ENCODE data around the gene SHFL. TPM values are rescaled to one million over a fixed set of nuclear protein-coding genes. Genes with fewer than 3 reads are reported as not detected.
A peak's percentile ranks its signal among the peaks of the same experiment; 100 is the strongest.

The SHFL gene
- total RNA-seq (22.8 TPM), polyA plus RNA-seq (55.6 TPM)
- long read RNA-seq, donor 1, partial matches to known transcripts = 0 of 3 reads
- long read RNA-seq, donor 1, other reads (novel, unspliced or antisense) = 0 of 3 reads
- long read RNA-seq, donor 2, transcript C19orf66-203 (7 exons, 2,079 nt) = minor isoform, 7 of 71 reads
- long read RNA-seq, donor 2, transcript C19orf66-204 (1 exons, 1,655 nt) = major isoform, 50 of 71 reads
- long read RNA-seq, donor 2, transcript C19orf66-201 (8 exons, 2,117 nt) = minor isoform, 7 of 71 reads
- long read RNA-seq, donor 2, partial matches to known transcripts = 6 of 71 reads
- long read RNA-seq, donor 2, other reads (novel, unspliced or antisense) = 0 of 71 reads
- long read RNA-seq, donor 3, transcript C19orf66-201 (8 exons, 2,117 nt) = major isoform, 17 of 38 reads
- long read RNA-seq, donor 3, transcript C19orf66-203 (7 exons, 2,079 nt) = minor isoform, 10 of 38 reads
- long read RNA-seq, donor 3, transcript C19orf66-204 (1 exons, 1,655 nt) = minor isoform, 11 of 38 reads
- long read RNA-seq, donor 3, partial matches to known transcripts = 0 of 38 reads
- long read RNA-seq, donor 3, other reads (novel, unspliced or antisense) = 0 of 38 reads
- long read RNA-seq, donor 4, transcript C19orf66-201 (8 exons, 2,117 nt) = minor isoform, 6 of 21 reads
- long read RNA-seq, donor 4, transcript C19orf66-204 (1 exons, 1,655 nt) = major isoform, 11 of 21 reads
- long read RNA-seq, donor 4, partial matches to known transcripts = 0 of 21 reads
- long read RNA-seq, donor 4, other reads (novel, unspliced or antisense) = 0 of 21 reads
- long read RNA-seq, donor 5, transcript C19orf66-203 (7 exons, 2,079 nt) = minor isoform, 10 of 44 reads
- long read RNA-seq, donor 5, transcript C19orf66-201 (8 exons, 2,117 nt) = major isoform, 18 of 44 reads
- long read RNA-seq, donor 5, transcript C19orf66-204 (1 exons, 1,655 nt) = minor isoform, 13 of 44 reads
- long read RNA-seq, donor 5, partial matches to known transcripts = 0 of 44 reads
- long read RNA-seq, donor 5, other reads (novel, unspliced or antisense) = 0 of 44 reads
- long read RNA-seq, donor 6, transcript C19orf66-204 (1 exons, 1,655 nt) = major isoform, 13 of 27 reads
- long read RNA-seq, donor 6, transcript C19orf66-201 (8 exons, 2,117 nt) = minor isoform, 11 of 27 reads
- long read RNA-seq, donor 6, partial matches to known transcripts = 0 of 27 reads
- long read RNA-seq, donor 6, other reads (novel, unspliced or antisense) = 0 of 27 reads
- long read RNA-seq, donor 7, transcript C19orf66-203 (7 exons, 2,079 nt) = minor isoform, 6 of 27 reads
- long read RNA-seq, donor 7, transcript C19orf66-204 (1 exons, 1,655 nt) = major isoform, 11 of 27 reads
- long read RNA-seq, donor 7, transcript C19orf66-201 (8 exons, 2,117 nt) = minor isoform, 10 of 27 reads
- long read RNA-seq, donor 7, partial matches to known transcripts = 0 of 27 reads
- long read RNA-seq, donor 7, other reads (novel, unspliced or antisense) = 0 of 27 reads
- long read RNA-seq, donor 8, partial matches to known transcripts = 0 of 6 reads
- long read RNA-seq, donor 8, other reads (novel, unspliced or antisense) = 0 of 6 reads
- long read RNA-seq, donor 9, transcript C19orf66-204 (1 exons, 1,655 nt) = major isoform, 8 of 13 reads
- long read RNA-seq, donor 9, partial matches to known transcripts = 0 of 13 reads
- long read RNA-seq, donor 9, other reads (novel, unspliced or antisense) = 0 of 13 reads
- long read RNA-seq, donor 10, transcript C19orf66-204 (1 exons, 1,655 nt) = major isoform, 11 of 19 reads
- long read RNA-seq, donor 10, transcript C19orf66-201 (8 exons, 2,117 nt) = minor isoform, 7 of 19 reads
- long read RNA-seq, donor 10, partial matches to known transcripts = 0 of 19 reads
- long read RNA-seq, donor 10, other reads (novel, unspliced or antisense) = 0 of 19 reads

DNA sequence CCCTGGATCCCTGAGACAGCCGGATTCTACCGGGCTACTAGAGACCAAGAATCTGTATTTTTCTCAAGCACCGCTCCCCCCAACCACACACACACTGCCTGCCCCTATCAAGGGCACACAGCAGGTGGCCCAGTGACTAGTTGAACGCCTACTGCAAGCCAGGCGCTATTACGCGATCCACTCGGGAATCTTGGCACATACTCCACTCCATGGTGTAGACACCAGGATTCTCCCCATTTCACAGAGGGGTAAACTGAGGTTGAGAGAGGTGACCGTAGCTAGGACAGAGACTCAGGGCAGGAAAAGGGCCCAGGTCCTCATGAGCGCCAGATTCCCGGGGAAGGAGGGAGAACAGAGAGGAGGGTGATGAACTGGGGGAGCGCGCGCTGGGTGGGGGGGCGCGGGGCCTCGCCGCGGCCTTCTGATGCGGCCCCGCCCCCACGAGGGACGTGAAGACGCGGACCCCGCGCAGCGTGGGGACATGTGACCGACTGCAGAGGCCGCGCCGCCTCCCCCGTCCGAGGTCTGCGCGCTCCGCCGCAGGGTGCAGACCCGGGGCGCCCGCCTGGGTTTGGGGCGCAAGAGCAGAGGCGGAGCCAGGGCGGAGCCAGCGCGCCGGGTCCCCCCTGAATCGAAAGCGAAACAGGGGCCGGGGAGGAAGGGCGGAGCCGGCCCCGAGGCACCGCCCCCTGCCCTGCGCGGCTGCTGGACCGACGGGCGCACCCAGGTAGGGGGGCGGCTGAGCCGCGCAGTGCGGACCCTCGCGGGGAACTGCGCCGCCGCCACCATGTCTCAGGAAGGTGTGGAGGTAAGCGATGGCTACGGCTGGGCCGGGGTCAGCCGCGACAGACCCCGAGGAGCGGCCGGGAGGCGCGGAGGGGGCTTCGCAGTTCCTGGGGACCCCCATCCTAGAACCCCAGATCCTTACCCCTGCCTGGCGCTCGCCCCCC is at the start of gene SHFL:
Gene SHFL, plus strand, starts transcription at position 677 of the 950 bp plus-strand sequence. Its CDS starts 111 bp downstream, at position 788.
- H3K27me3 ChIP-seq (ENCODE audit: control insufficient read depth in 2 of 2, insufficient read depth in 1 of 2, low read length in 1 of 2) = no peaks in the 10 kb centered on the region
- H3K4me3 ChIP-seq (ENCODE audit: low read length in 2 of 2) = peak within 1 kb of the TSS; percentile 74 to 97
- DNase-seq (ENCODE audit: low read depth in 6 of 9, low spot score in 9 of 9) = peak in 8 of 9 donors; percentile 65 to 92 (median 82)
- WGBS = 6% methylated on average over 81 of the region's 81 CpGs
- H3K9me3 ChIP-seq (ENCODE audit: control insufficient read depth in 2 of 2, insufficient read depth in 1 of 2, low read length in 1 of 2) = no peaks in the 10 kb centered on the region
- H3K4me1 ChIP-seq (ENCODE audit: control insufficient read depth in 2 of 2, insufficient read depth in 2 of 2, low read length in 2 of 2) = peaks cover 12 to 17% of the 10 kb centered on the region in 2 donors
- H3K36me3 ChIP-seq (ENCODE audit: control insufficient read depth in 2 of 2, insufficient read depth in 2 of 2, low read length in 1 of 2) = peaks cover 11 to 13% of the 10 kb centered on the region in 2 donors
- H3K27ac ChIP-seq (ENCODE audit: low read depth in 1 of 2, low read length in 1 of 2) = peak within 1 kb of the TSS; percentile 64 to 78

DNA sequence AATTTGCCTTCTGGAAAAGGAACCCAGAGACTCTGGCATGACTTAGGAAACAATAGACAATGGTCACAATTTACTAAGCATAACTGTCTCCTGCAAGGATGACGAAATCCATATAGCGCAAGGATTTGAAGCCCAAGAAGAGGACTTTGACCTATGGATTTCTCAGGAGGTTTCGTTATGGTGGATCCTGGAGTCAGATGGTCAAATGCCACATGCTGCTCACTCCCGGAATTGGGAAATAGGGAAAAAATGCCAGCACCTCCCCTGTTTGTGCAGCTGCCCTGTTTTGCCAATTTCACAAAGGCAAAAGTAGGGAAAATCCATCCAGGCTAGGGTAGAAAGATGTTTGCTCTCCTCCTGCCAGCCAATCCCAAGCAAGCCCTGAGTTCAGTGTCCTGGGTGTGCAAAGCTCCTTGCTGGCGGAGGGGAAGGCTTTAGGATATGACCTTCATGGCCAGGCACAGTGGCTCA is 49.5 kb upstream of the SHFL start:
- no peak for DNase-seq (ENCODE audit: low read depth in 6 of 9, low spot score in 9 of 9)
- WGBS = 90% methylated on average over 5 of the region's 5 CpGs
- Histone ChIP-seq H3K4me3 (ENCODE audit: low read length in 2 of 2) (no peak overlapping the region), H3K36me3 (ENCODE audit: control insufficient read depth in 2 of 2, insufficient read depth in 2 of 2, low read length in 1 of 2) (no peaks in the 10 kb centered on the region), H3K9me3 (ENCODE audit: control insufficient read depth in 2 of 2, insufficient read depth in 1 of 2, low read length in 1 of 2) (peaks cover 0 to 7% of the 10 kb centered on the region in 2 donors), H3K4me1 (ENCODE audit: control insufficient read depth in 2 of 2, insufficient read depth in 2 of 2, low read length in 2 of 2) (no peaks in the 10 kb centered on the region), H3K27ac (ENCODE audit: low read depth in 1 of 2, low read length in 1 of 2) (no peak overlapping the region), H3K27me3 (ENCODE audit: control insufficient read depth in 2 of 2, insufficient read depth in 1 of 2, low read length in 1 of 2) (no peaks in the 10 kb centered on the region)

DNA sequence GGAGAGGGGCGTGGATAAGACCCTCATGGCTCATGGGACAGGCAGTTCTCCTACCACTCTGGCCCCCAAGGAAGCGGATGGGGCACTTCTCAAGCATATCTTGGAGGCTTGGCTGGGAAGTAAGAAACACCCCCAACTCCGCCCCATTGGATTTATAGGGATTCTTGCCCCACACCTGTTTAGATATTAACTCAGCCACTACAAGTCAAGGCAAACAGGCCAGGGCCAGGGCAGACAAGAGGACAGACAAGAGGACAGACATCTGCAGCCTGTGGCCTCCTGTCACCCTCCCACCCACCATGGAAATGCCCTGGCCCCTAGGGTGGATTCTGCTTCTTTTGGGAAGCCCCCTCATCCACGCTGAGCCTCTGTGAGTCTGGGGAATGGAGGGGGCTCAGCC is 48.8 kb upstream of the SHFL start:
- Histone ChIP-seq H3K4me3 (ENCODE audit: low read length in 2 of 2) (no peak overlapping the region), H3K4me1 (ENCODE audit: control insufficient read depth in 2 of 2, insufficient read depth in 2 of 2, low read length in 2 of 2) (no peaks in the 10 kb centered on the region), H3K36me3 (ENCODE audit: control insufficient read depth in 2 of 2, insufficient read depth in 2 of 2, low read length in 1 of 2) (no peaks in the 10 kb centered on the region), H3K27me3 (ENCODE audit: control insufficient read depth in 2 of 2, insufficient read depth in 1 of 2, low read length in 1 of 2) (no peaks in the 10 kb centered on the region), H3K9me3 (ENCODE audit: control insufficient read depth in 2 of 2, insufficient read depth in 1 of 2, low read length in 1 of 2) (peaks cover 0 to 9% of the 10 kb centered on the region in 2 donors), H3K27ac (ENCODE audit: low read depth in 1 of 2, low read length in 1 of 2) (no peak overlapping the region)
- no peak for DNase-seq (ENCODE audit: low read depth in 6 of 9, low spot score in 9 of 9)
- WGBS = 83% methylated on average over 4 of the region's 4 CpGs

DNA sequence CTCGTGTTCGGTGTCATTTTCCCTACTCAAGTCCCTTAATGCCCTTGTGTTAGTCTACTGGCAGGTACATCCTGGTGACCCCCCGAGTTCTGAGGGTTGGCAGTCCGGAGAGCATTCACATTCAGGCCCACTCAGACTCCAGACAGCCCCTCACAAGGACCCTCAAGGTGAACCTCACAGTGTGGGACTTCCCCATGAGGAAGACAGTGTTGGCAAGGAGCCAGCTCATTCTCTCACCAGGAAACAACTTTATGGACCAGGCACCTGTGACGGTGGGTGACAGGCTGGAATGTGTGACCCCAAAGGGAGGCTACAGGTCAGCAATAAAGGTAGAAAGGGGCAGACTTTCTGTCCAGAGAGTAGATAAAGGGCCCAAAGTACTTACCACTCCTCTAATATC is 48.3 kb upstream of the SHFL start:
- H3K27me3 ChIP-seq (ENCODE audit: control insufficient read depth in 2 of 2, insufficient read depth in 1 of 2, low read length in 1 of 2) = no peaks in the 10 kb centered on the region
- H3K4me3 ChIP-seq (ENCODE audit: low read length in 2 of 2) = no peak overlapping the region
- H3K9me3 ChIP-seq (ENCODE audit: control insufficient read depth in 2 of 2, insufficient read depth in 1 of 2, low read length in 1 of 2) = peaks cover 0 to 14% of the 10 kb centered on the region in 2 donors
- H3K36me3 ChIP-seq (ENCODE audit: control insufficient read depth in 2 of 2, insufficient read depth in 2 of 2, low read length in 1 of 2) = no peaks in the 10 kb centered on the region
- no peak overlapping the region for H3K27ac ChIP-seq (ENCODE audit: low read depth in 1 of 2, low read length in 1 of 2)
- WGBS = 60% methylated on average over 5 of the region's 5 CpGs
- no peak for DNase-seq (ENCODE audit: low read depth in 6 of 9, low spot score in 9 of 9)
- no peaks in the 10 kb centered on the region for H3K4me1 ChIP-seq (ENCODE audit: control insufficient read depth in 2 of 2, insufficient read depth in 2 of 2, low read length in 2 of 2)

DNA sequence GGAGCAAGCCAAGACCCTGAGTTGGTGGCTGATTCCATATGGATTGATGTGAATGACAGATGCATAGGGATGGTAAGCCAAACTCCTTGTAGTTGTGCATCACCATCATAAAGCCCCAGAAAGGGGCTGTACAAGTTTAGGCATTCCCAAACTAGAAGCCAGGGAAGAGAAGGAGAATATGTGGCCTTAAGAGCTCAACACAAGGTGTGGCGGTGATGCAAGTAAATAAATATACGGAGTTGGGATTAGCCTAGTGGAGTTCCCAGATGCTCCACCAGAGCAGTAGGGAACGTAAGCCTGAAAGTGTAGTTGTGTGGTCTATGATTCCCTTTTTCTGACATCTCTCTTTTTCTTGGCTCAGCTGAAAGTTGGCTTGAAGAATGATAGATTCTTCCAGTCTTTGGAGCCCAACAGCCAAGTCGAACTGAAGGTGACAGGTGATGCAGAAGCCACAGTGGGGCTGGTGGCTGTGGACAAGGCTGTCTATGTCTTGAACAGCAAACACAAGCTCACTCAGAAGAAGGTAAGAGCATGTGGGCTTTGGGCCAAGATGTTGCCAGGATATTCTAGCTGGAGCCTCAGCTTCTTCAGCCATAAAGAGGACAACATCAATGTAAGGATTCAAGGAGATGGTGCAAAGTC is 42.7 kb upstream of the SHFL start:
- 83% methylated on average over 4 of the region's 4 CpGs for WGBS
- H3K4me1 ChIP-seq (ENCODE audit: control insufficient read depth in 2 of 2, insufficient read depth in 2 of 2, low read length in 2 of 2) = no peaks in the 10 kb centered on the region

DNA sequence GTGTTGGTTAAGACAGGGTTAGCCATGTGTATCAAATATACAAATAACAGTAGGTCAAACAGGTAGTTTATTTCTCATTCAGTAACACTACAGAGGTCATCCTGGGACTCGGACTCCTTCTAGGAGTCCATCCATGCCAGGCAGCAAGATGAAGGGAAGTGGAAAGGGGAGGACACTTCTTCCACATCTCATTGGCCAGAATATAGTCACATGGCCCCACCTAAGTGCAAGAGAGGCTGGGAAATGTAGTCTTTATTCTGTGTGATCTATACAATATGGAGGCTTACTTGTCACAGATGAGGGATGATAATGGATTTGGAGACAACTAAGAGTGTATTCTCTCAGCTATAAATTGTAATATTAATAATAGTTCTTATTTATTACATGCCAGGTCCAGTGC is 41.7 kb upstream of the SHFL start:
- Histone ChIP-seq H3K27ac (ENCODE audit: low read depth in 1 of 2, low read length in 1 of 2) (no peak overlapping the region), H3K4me3 (ENCODE audit: low read length in 2 of 2) (no peak overlapping the region), H3K36me3 (ENCODE audit: control insufficient read depth in 2 of 2, insufficient read depth in 2 of 2, low read length in 1 of 2) (no peaks in the 10 kb centered on the region), H3K27me3 (ENCODE audit: control insufficient read depth in 2 of 2, insufficient read depth in 1 of 2, low read length in 1 of 2) (no peaks in the 10 kb centered on the region), H3K4me1 (ENCODE audit: control insufficient read depth in 2 of 2, insufficient read depth in 2 of 2, low read length in 2 of 2) (no peaks in the 10 kb centered on the region), H3K9me3 (ENCODE audit: control insufficient read depth in 2 of 2, insufficient read depth in 1 of 2, low read length in 1 of 2) (peaks cover 7 to 39% of the 10 kb centered on the region in 2 donors)
- no peak for DNase-seq (ENCODE audit: low read depth in 6 of 9, low spot score in 9 of 9)
- 80% methylated on average over 1 of the region's 1 CpG for WGBS

More for the DNA sequence above, 42.7 kb upstream of the SHFL start:
- peaks cover 7 to 39% of the 10 kb centered on the region in 2 donors for H3K9me3 ChIP-seq (ENCODE audit: control insufficient read depth in 2 of 2, insufficient read depth in 1 of 2, low read length in 1 of 2)
- no peak overlapping the region for H3K4me3 ChIP-seq (ENCODE audit: low read length in 2 of 2)
- H3K27ac ChIP-seq (ENCODE audit: low read depth in 1 of 2, low read length in 1 of 2) = no peak overlapping the region
- H3K27me3 ChIP-seq (ENCODE audit: control insufficient read depth in 2 of 2, insufficient read depth in 1 of 2, low read length in 1 of 2) = no peaks in the 10 kb centered on the region
- no peaks in the 10 kb centered on the region for H3K36me3 ChIP-seq (ENCODE audit: control insufficient read depth in 2 of 2, insufficient read depth in 2 of 2, low read length in 1 of 2)
- DNase-seq (ENCODE audit: low read depth in 6 of 9, low spot score in 9 of 9) = peak in 1 of 9 donors; percentile 34

DNA sequence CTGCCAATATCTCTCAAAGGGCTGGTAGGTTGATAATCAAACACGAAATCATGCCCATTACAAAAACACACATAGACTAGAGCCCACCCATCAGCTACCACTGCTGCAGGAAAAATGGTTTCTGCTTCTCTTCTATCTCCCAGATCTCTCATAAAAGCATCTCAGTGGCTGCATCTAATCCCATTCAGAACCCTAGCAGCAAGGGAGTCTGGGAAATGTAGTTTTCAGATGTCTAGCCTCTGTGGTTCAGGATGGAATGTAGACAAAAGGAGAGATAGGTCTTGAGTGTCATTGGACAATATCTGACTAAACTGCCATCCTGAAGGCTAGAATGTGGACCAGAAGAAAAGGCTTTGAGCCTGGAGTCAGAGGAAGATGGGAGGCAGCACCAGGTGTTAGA is 40.7 kb upstream of the SHFL start:
- DNase-seq (ENCODE audit: low read depth in 6 of 9, low spot score in 9 of 9) = no peak
- H3K4me3 ChIP-seq (ENCODE audit: low read length in 2 of 2) = no peak overlapping the region
- WGBS = 80% methylated on average over 1 of the region's 1 CpG
- no peaks in the 10 kb centered on the region for H3K4me1 ChIP-seq (ENCODE audit: control insufficient read depth in 2 of 2, insufficient read depth in 2 of 2, low read length in 2 of 2)
- no peak overlapping the region for H3K27ac ChIP-seq (ENCODE audit: low read depth in 1 of 2, low read length in 1 of 2)
- H3K9me3 ChIP-seq (ENCODE audit: control insufficient read depth in 2 of 2, insufficient read depth in 1 of 2, low read length in 1 of 2) = peaks cover 7 to 39% of the 10 kb centered on the region in 2 donors
- no peaks in the 10 kb centered on the region for H3K36me3 ChIP-seq (ENCODE audit: control insufficient read depth in 2 of 2, insufficient read depth in 2 of 2, low read length in 1 of 2)
- no peaks in the 10 kb centered on the region for H3K27me3 ChIP-seq (ENCODE audit: control insufficient read depth in 2 of 2, insufficient read depth in 1 of 2, low read length in 1 of 2)
